Measurements from ENCODE around the gene TTC28.

DNA sequence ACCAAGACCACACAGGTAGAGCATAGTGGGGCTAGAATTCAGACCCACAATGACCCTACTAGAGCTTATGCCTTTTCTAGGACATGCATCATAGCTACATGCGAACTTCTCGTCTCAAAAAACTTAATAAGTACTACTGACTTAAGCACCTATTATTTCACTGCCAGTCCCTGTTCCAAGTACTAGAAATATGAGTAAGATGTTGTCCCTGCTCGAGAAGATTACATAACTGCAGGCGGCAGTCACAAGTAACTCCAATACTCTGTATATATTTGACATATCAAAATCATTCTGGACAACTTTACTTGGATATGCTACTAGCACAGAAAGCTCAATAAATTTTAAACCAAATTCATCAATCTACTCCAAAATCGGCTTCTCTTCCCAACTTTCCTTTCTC is 235.0 kb downstream of the TTC28 start:
- no peak for TF ChIP-seq POLR2AphosphoS5 (IDR thresholded peaks at IDR 0.05)
- TF ChIP-seq, protein P1, sequence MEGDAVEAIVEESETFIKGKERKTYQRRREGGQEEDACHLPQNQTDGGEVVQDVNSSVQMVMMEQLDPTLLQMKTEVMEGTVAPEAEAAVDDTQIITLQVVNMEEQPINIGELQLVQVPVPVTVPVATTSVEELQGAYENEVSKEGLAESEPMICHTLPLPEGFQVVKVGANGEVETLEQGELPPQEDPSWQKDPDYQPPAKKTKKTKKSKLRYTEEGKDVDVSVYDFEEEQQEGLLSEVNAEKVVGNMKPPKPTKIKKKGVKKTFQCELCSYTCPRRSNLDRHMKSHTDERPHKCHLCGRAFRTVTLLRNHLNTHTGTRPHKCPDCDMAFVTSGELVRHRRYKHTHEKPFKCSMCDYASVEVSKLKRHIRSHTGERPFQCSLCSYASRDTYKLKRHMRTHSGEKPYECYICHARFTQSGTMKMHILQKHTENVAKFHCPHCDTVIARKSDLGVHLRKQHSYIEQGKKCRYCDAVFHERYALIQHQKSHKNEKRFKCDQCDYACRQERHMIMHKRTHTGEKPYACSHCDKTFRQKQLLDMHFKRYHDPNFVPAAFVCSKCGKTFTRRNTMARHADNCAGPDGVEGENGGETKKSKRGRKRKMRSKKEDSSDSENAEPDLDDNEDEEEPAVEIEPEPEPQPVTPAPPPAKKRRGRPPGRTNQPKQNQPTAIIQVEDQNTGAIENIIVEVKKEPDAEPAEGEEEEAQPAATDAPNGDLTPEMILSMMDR (IDR thresholded peaks at IDR 0.05; ENCODE audit: poor library complexity, severe bottlenecking), result no peak
- no peak for TF ChIP-seq TAF1 (IDR thresholded peaks at IDR 0.05; ENCODE audit: low read depth)

All from neural cell (in vitro differentiated cells).